ENCODE measurements around the gene PRUNE2.

Gene PRUNE2

GRCh38 chr9:76575761-76576160, 330.2 kb downstream of the PRUNE2 start:
- TF ChIP-seq FOXP2 (optimal IDR thresholded peaks at IDR 0.05; ENCODE audit: borderline replicate concordance, extremely low read depth, extremely low read length, insufficient read depth) (no peak), TAF1 (IDR thresholded peaks at IDR 0.05; ENCODE audit: borderline replicate concordance, insufficient read depth, low read length) (no peak), POLR2AphosphoS5 (IDR thresholded peaks at IDR 0.05; ENCODE audit: low read depth, low read length) (no peak), SIN3A (IDR thresholded peaks at IDR 0.05; ENCODE audit: borderline replicate concordance, insufficient read depth, low read length) (no peak)
- TF ChIP-seq, protein P1, sequence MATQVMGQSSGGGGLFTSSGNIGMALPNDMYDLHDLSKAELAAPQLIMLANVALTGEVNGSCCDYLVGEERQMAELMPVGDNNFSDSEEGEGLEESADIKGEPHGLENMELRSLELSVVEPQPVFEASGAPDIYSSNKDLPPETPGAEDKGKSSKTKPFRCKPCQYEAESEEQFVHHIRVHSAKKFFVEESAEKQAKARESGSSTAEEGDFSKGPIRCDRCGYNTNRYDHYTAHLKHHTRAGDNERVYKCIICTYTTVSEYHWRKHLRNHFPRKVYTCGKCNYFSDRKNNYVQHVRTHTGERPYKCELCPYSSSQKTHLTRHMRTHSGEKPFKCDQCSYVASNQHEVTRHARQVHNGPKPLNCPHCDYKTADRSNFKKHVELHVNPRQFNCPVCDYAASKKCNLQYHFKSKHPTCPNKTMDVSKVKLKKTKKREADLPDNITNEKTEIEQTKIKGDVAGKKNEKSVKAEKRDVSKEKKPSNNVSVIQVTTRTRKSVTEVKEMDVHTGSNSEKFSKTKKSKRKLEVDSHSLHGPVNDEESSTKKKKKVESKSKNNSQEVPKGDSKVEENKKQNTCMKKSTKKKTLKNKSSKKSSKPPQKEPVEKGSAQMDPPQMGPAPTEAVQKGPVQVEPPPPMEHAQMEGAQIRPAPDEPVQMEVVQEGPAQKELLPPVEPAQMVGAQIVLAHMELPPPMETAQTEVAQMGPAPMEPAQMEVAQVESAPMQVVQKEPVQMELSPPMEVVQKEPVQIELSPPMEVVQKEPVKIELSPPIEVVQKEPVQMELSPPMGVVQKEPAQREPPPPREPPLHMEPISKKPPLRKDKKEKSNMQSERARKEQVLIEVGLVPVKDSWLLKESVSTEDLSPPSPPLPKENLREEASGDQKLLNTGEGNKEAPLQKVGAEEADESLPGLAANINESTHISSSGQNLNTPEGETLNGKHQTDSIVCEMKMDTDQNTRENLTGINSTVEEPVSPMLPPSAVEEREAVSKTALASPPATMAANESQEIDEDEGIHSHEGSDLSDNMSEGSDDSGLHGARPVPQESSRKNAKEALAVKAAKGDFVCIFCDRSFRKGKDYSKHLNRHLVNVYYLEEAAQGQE (IDR thresholded peaks at IDR 0.05; ENCODE audit: insufficient read depth in 1 of 2, low read depth in 2 of 2, low read length in 2 of 2), result no peak

- no peak for TF ChIP-seq POLR2AphosphoS5 (IDR thresholded peaks at IDR 0.05; ENCODE audit: low read depth, low read length)
- TF ChIP-seq FOXP2 (optimal IDR thresholded peaks at IDR 0.05; ENCODE audit: borderline replicate concordance, extremely low read depth, extremely low read length, insufficient read depth), result no peak
- TF ChIP-seq TAF1 (IDR thresholded peaks at IDR 0.05; ENCODE audit: borderline replicate concordance, insufficient read depth, low read length), result no peak
- TF ChIP-seq SIN3A (IDR thresholded peaks at IDR 0.05; ENCODE audit: borderline replicate concordance, insufficient read depth, low read length), result no peak
- TF ChIP-seq, protein P1 (IDR thresholded peaks at IDR 0.05; ENCODE audit: insufficient read depth in 1 of 2, low read depth in 2 of 2, low read length in 2 of 2), result no peak
These were observed 331.8 kb downstream of the PRUNE2 start for GRCh38 chr9:76573905-76574760.

DNA sequence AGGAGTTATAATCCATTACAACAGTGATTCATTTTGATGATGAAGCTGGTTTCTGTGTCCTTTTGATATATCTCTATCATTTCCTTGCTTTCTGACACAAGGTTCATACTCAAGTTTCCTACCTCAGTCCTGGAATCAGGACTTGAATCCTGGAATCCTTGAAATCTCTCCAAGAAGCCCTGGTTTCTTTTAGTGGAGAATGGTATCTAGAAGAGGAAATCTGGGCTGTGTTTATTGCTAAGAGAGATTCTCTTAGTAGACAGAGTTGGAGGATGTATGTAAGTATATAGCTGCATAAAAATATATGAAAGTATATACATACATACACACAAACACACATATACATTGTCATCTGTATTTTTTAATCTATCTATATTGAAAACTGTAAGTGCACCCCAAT, 332.5 kb downstream of the PRUNE2 start:
- TF ChIP-seq FOXP2 (optimal IDR thresholded peaks at IDR 0.05; ENCODE audit: borderline replicate concordance, extremely low read depth, extremely low read length, insufficient read depth) (no peak), TAF1 (IDR thresholded peaks at IDR 0.05; ENCODE audit: borderline replicate concordance, insufficient read depth, low read length) (no peak), POLR2AphosphoS5 (IDR thresholded peaks at IDR 0.05; ENCODE audit: low read depth, low read length) (no peak), SIN3A (IDR thresholded peaks at IDR 0.05; ENCODE audit: borderline replicate concordance, insufficient read depth, low read length) (no peak)
- TF ChIP-seq, protein P1 (IDR thresholded peaks at IDR 0.05; ENCODE audit: insufficient read depth in 1 of 2, low read depth in 2 of 2, low read length in 2 of 2), result no peak

- TF ChIP-seq FOXP2 (optimal IDR thresholded peaks at IDR 0.05; ENCODE audit: borderline replicate concordance, extremely low read depth, extremely low read length, insufficient read depth), result no peak
- TF ChIP-seq TAF1 (IDR thresholded peaks at IDR 0.05; ENCODE audit: borderline replicate concordance, insufficient read depth, low read length), result no peak
- TF ChIP-seq SIN3A (IDR thresholded peaks at IDR 0.05; ENCODE audit: borderline replicate concordance, insufficient read depth, low read length), result no peak
- TF ChIP-seq POLR2AphosphoS5 (IDR thresholded peaks at IDR 0.05; ENCODE audit: low read depth, low read length), result no peak
- TF ChIP-seq, protein P1 (IDR thresholded peaks at IDR 0.05; ENCODE audit: insufficient read depth in 1 of 2, low read depth in 2 of 2, low read length in 2 of 2), result no peak
These were observed 333.8 kb downstream of the PRUNE2 start for GRCh38 chr9:76572151-76572550.
